Endothelial cell of umbilical vein (primary cell): Measurements from ENCODE around the gene FOXA1. TPM values are rescaled to one million over a fixed set of nuclear protein-coding genes. Genes with fewer than 3 reads are reported as not detected.

Source experiments
- BruUV-seq: library from RNA; stranded (reverse); fragments of 400-500 nt; replicated peaks from 2 replicates; lab custom pipeline; 2021; lab: Mats Ljungman, UMichigan
- CTCF ChIA-PET: fragments of 300-600, 350-600 bp; sonication (Branson Sonifier 250); formaldehyde crosslinking; loops from one replicate; lab custom pipeline; 2021; ENCODE audit warnings: antibody characterized with exemption, inconsistent platforms; lab: Charles Lee
- POLR2A ChIA-PET: fragments of 300-600, 350-600 bp; sonication (Branson Sonifier 250); formaldehyde crosslinking; loops from one replicate; lab custom pipeline; 2021; ENCODE audit warnings: antibody characterized with exemption, inconsistent platforms; lab: Charles Lee
- DNase-seq: peaks from one replicate; pipeline ENCODE4 v3.0.0-alpha.2; 2011; ENCODE audit warnings: low read depth, low spot score
- FAIRE-seq: peaks from 2 replicates; lab custom pipeline; 2011; peaks lifted over from hg19 to GRCh38; lab: Jason Lieb, UNC
- H2AFZ ChIP-seq: 2 replicates; pipeline ENCODE4 v1.6.0; 2012; ENCODE audit warnings: low read depth, low read length, control low read depth, inconsistent platforms
- H3K27ac ChIP-seq: 2 replicates; pipeline ENCODE4 v1.5.1; 2011; ENCODE audit warnings: low read depth, mild to moderate bottlenecking, control low read depth, low read length, moderate library complexity; ENCODE audit not compliant: insufficient read depth
- H3K27me3 ChIP-seq, 2 experiments: 2 replicates each; pipeline versions ENCODE4 v1.6.0 to v1.6.1; 2011; ENCODE audit warnings: low read length in 2 of 2, mixed read lengths in 1 of 2; ENCODE audit not compliant: control insufficient read depth in 2 of 2, insufficient read depth in 2 of 2
- H3K36me3 ChIP-seq, 2 experiments: 2 replicates in 1 of 2; 3 replicates in 1 of 2; pipeline ENCODE4 v1.5.1; 2011; ENCODE audit warnings: low read length in 2 of 2, mild to moderate bottlenecking in 1 of 2, moderate library complexity in 1 of 2; ENCODE audit not compliant: control insufficient read depth in 2 of 2, insufficient read depth in 2 of 2; ENCODE audit errors: extremely low read depth in 1 of 2
- H3K4me1 ChIP-seq: 3 replicates; pipeline ENCODE4 v1.5.1; 2011; ENCODE audit warnings: mild to moderate bottlenecking, low read length; ENCODE audit not compliant: control insufficient read depth, insufficient read depth; ENCODE audit errors: extremely low read depth
- H3K4me2 ChIP-seq: 2 replicates; pipeline ENCODE4 v1.6.1; 2011; ENCODE audit warnings: low read length, control low read depth, mixed read lengths; ENCODE audit not compliant: insufficient read depth
- H3K4me3 ChIP-seq, 3 experiments: fragments of 200-600 bp in 1 of 3; sonication (generic), shearing (Covaris generic) in 1 of 3; replicated peaks in 1 of 3; 2 replicates each; pipeline ENCODE4 v1.5.1; 2011 to 2016; ENCODE audit warnings: control low read depth in 3 of 3, low read length in 3 of 3, mild to moderate bottlenecking in 2 of 3, inconsistent platforms in 1 of 3, low read depth in 1 of 3, moderate library complexity in 1 of 3; ENCODE audit not compliant: insufficient read depth in 1 of 3
- H3K79me2 ChIP-seq: 2 replicates; pipeline ENCODE4 v1.6.0; 2012; ENCODE audit warnings: low read length, inconsistent platforms; ENCODE audit not compliant: control insufficient read depth, insufficient read depth
- H3K9ac ChIP-seq: replicated peaks from 2 replicates; pipeline ENCODE3; 2011; ENCODE audit warnings: low read length, control low read depth; ENCODE audit not compliant: insufficient read depth; ENCODE audit errors: extremely low read depth
- H3K9me1 ChIP-seq: replicated peaks from 3 replicates; pipeline ENCODE4 v1.6.0; 2011; ENCODE audit warnings: mild to moderate bottlenecking, low read length; ENCODE audit not compliant: control insufficient read depth, insufficient read depth; ENCODE audit errors: extremely low read depth
- H3K9me3 ChIP-seq: replicated peaks from 2 replicates; pipeline ENCODE4 v1.5.1; 2012; ENCODE audit warnings: low read length, inconsistent platforms; ENCODE audit not compliant: control insufficient read depth, insufficient read depth
- H4K20me1 ChIP-seq: replicated peaks from 2 replicates; pipeline ENCODE3; 2011; ENCODE audit warnings: mild to moderate bottlenecking, low read length; ENCODE audit not compliant: control insufficient read depth, insufficient read depth; ENCODE audit errors: extremely low read depth
- CTCF ChIP-seq, 2 donors: IDR thresholded peaks; 1 replicate in 1 of 2; 2 replicates in 1 of 2; pipeline ENCODE4 v1.5.1; 2011; ENCODE audit warnings: low read length in 2 of 2, mild to moderate bottlenecking in 2 of 2, moderate library complexity in 2 of 2, control low read depth in 1 of 2, inconsistent platforms in 1 of 2, low read depth in 1 of 2; ENCODE audit not compliant: insufficient read depth in 1 of 2; ENCODE audit errors: extremely low read depth in 1 of 2
- EZH2 ChIP-seq: IDR thresholded peaks from 2 replicates; pipeline ENCODE4 v1.6.1; 2012; ENCODE audit warnings: borderline replicate concordance, low read depth, mild to moderate bottlenecking, moderate library complexity, low read length, inconsistent platforms; ENCODE audit not compliant: severe bottlenecking
- FOS ChIP-seq: IDR thresholded peaks from 2 replicates; pipeline ENCODE4 v1.6.1; 2011; ENCODE audit warnings: mild to moderate bottlenecking, low read length, moderate library complexity, borderline replicate concordance; ENCODE audit not compliant: insufficient read depth
- GATA2 ChIP-seq: IDR thresholded peaks from 2 replicates; pipeline ENCODE4 v1.7.0; 2011; ENCODE audit warnings: low read depth, mild to moderate bottlenecking, moderate library complexity, mixed read lengths, low read length; ENCODE audit not compliant: insufficient read length, insufficient read depth
- JUN ChIP-seq: IDR thresholded peaks from 2 replicates; pipeline ENCODE4 v1.6.1; 2011; ENCODE audit warnings: borderline replicate concordance, low read depth; ENCODE audit not compliant: insufficient read length, insufficient read depth
- MAX ChIP-seq: IDR thresholded peaks from 2 replicates; pipeline ENCODE4 v1.6.1; 2011; ENCODE audit not compliant: insufficient read depth, insufficient read length
- MYC ChIP-seq: IDR thresholded peaks from one replicate; pipeline ENCODE4 v1.6.1; 2011; ENCODE audit warnings: mild to moderate bottlenecking, low read depth, low read length
- POLR2A ChIP-seq: IDR thresholded peaks from 2 replicates; pipeline ENCODE4 v1.6.1; 2012; ENCODE audit warnings: low read depth, mild to moderate bottlenecking, control low read depth, low read length
- POLR2AphosphoS5 ChIP-seq: IDR thresholded peaks from 2 replicates; pipeline ENCODE4 v1.6.1; 2012; ENCODE audit warnings: low read depth, mild to moderate bottlenecking, control low read depth, low read length, moderate library complexity; ENCODE audit not compliant: insufficient read depth
- dilution Hi-C: fragments of 300-500 bp; cut with MboI; formaldehyde crosslinking; loops from one replicate; pipeline ENCODE4 v1.15.0; 2019; ENCODE audit warnings: low sequenced_read_pairs; ENCODE audit not compliant: extremely low pct_ligation_motif_present
- intact Hi-C: fragments of 100-400 bp; cut with micrococcal nuclease; formaldehyde crosslinking; loops from one replicate; pipeline ENCODE4 v1.10.0; 2022
- polyA plus RNA-seq, 4 experiments: library from polyadenylated mRNA; depleted of rRNA in 3 of 4; stranded (reverse) in 3 of 4; unstranded in 1 of 4; fragments of >200 nt; gene quantifications; 2 replicates each; pipeline versions ENCODE4 v1.2.1 to v1.2.3, GENCODE V29; 2011 to 2012; ENCODE audit warnings: missing spikeins in 1 of 4
- total RNA-seq: library from RNA; stranded (reverse); gene quantifications from 2 replicates; pipeline ENCODE4 v1.2.3, GENCODE V29; 2021

Gene FOXA1
- total and polyA plus RNA-seq, 2 donors (not counting 3 experiments of a cell fraction or from before 2014, with no cell fraction given), result 0.06 TPM; not detected in 1

- H3K4me1 ChIP-seq, result peaks cover 15% of the 10 kb centered on the region
- CTCF ChIA-PET, result interaction anchor here (1.4 kb wide), 1 partner anchor 10 kb away, joined by 6 read pairs; no protein-coding TSS in a partner anchor
- no peak overlapping the region for H3K9ac ChIP-seq
- DNase-seq (no peak), FAIRE-seq (no peak)
- no peaks in the 10 kb centered on the region for H3K9me3 ChIP-seq
- no TSS peak for BruUV-seq
- H3K27me3 ChIP-seq, result no peaks in the 10 kb centered on the region
- H4K20me1 ChIP-seq, result no peaks in the 10 kb centered on the region
- POLR2A ChIA-PET, result interaction anchor here (0.6 kb wide), 1 partner anchor 312 kb away, joined by 3 read pairs; no protein-coding TSS in a partner anchor
- intact Hi-C loops, result no loop called here
- TF ChIP-seq GATA2 (no peak), JUN (no peak), POLR2A (no peak), POLR2AphosphoS5 (no peak), EZH2 (no peak), MAX (no peak), MYC (no peak), FOS (no peak), CTCF (IDR thresholded peaks at IDR 0.05; ENCODE audit: extremely low read depth in 1 of 2, insufficient read depth in 1 of 2, low read depth in 1 of 2, low read length in 2 of 2) (no peak)
- no peak overlapping the region for H3K4me2 ChIP-seq
- no peak overlapping the region for H3K27ac ChIP-seq
- H3K4me3 ChIP-seq, result no peak overlapping the region
- dilution Hi-C loops, result no loop called here
- H3K36me3 ChIP-seq, result no peaks in the 10 kb centered on the region
- H3K9me1 ChIP-seq, result no peaks in the 10 kb centered on the region
- H3K79me2 ChIP-seq, result no peaks in the 10 kb centered on the region
- H2AFZ ChIP-seq, result no peak overlapping the region
Measured at GRCh38 chr14:37571391-37571790, 23.7 kb downstream of the FOXA1 start.
